NB4 (cell line): Measurements from ENCODE around the gene SLC29A3.

Source experiments
- POLR2A ChIP-seq: IDR thresholded peaks from 2 replicates; pipeline ENCODE4 v1.6.1; 2011; ENCODE audit warnings: mild to moderate bottlenecking; ENCODE audit not compliant: insufficient read length; ENCODE audit errors: extremely low read depth
- TF ChIP-seq, protein P1 (sequence below): IDR thresholded peaks from one replicate; pipeline ENCODE4 v1.5.1; 2012; ENCODE audit warnings: low read depth, low read length

- no peak for TF ChIP-seq POLR2A
- TF ChIP-seq, protein P1, sequence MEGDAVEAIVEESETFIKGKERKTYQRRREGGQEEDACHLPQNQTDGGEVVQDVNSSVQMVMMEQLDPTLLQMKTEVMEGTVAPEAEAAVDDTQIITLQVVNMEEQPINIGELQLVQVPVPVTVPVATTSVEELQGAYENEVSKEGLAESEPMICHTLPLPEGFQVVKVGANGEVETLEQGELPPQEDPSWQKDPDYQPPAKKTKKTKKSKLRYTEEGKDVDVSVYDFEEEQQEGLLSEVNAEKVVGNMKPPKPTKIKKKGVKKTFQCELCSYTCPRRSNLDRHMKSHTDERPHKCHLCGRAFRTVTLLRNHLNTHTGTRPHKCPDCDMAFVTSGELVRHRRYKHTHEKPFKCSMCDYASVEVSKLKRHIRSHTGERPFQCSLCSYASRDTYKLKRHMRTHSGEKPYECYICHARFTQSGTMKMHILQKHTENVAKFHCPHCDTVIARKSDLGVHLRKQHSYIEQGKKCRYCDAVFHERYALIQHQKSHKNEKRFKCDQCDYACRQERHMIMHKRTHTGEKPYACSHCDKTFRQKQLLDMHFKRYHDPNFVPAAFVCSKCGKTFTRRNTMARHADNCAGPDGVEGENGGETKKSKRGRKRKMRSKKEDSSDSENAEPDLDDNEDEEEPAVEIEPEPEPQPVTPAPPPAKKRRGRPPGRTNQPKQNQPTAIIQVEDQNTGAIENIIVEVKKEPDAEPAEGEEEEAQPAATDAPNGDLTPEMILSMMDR = no peak
Observed at GRCh38 chr10:71353639-71354038, 34.6 kb downstream of the SLC29A3 start.
